GM21786 (cell line): ENCODE results near the gene CASR.
A peak's percentile ranks its signal among the peaks of the same experiment; 100 is the strongest.

Experiments
- ATAC-seq: cut with Tn5 transposase; IDR thresholded peaks from one replicate; pipeline ENCODE4 v1.9.1; 2021; ENCODE audit not compliant: unreplicated experiment

Gene CASR

GRCh38 chr3:122255757-122256439, 72.4 kb downstream of the CASR start:
- ATAC-seq = peak; percentile 76

DNA sequence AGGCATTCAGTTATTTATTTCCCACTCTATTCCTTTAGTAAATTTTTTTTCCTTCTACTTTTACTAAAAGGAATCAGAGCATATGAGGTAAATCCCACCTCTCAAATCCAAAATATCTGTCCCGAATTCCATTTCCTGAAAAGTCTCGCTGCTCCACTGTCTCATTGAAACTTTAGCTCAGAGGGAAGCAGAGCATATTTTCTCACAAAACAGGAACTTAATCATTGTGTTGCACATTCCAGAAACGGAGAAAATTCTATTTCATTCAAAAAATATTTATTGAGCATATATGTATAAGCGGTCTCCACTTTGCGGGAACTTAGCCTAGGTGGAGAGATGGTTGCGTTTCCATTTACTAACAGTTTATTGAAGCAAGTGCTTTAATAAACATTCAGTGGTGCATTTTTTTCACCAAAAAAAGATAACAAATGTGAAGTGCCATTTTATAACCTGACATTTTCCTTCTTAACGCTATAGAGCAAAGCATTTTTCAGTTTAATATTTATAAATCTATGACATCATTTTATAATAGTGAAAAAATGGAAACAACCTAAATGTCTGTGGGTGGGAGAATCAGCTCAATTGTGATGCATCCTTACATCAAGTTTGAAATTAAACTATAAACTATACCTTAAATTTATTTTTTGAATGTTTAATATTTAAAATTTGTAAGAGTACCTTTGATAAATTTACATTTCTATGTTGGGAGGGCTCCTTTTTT, 74.3 kb downstream of the CASR start:
- ATAC-seq = no peak

DNA sequence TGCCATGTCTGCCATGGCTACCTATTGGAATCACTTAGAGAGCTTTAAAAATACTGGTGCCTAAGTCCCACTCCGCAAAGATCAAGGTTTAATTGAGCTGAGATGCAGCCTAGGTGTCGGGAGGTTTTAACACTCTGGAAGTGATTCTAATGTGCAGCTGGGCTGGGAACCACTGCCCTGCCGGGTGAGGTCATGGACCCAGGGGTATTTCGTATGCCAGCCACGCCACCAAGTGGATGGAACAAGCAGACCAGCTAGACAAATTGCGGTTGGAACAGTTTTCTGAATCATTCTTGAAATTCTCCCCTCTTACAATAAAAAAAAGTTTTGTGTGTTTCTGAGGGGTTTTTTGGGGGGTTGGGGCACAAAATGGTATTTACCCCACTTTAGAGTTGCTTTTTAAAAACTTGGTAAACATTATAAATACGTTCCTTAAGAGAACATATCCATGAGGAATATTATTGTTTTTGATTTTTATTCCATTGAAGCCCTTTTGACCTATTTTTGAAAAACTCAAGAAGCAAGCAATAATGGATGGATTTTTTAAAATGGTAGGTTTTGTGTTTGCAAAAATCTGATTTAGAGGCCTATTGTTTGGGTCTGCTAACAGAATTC, 75.4 kb downstream of the CASR start:
- peak; percentile 82 for ATAC-seq

DNA sequence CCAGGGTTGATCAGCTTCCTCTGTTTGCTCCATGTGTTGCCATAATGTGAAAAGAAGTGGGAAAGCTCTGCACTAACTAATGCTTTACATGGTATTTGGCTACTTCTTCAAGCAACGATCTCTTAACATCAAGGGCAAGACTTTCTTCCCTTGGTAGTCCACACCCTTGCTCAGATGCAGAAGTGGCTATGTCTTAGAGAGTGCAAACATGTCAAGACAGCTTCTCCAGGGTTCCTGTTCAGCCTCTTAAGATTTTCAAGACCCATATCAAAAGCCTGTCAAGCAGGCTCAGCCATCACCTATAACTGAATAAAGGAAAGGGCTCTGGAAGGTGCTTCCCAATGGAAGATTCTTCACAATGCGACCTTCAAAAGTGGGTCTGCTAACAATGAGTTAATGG, 76.7 kb downstream of the CASR start:
- ATAC-seq = no peak

GRCh38 chr3:122263058-122263457, 79.6 kb downstream of the CASR start:
- ATAC-seq = no peak

- ATAC-seq = no peak
Measured at GRCh38 chr3:122263974-122264588, 80.6 kb downstream of the CASR start.

GRCh38 chr3:122265957-122266356, 82.5 kb downstream of the CASR start:
- no peak for ATAC-seq

GRCh38 chr3:122268257-122269024, 85.0 kb downstream of the CASR start:
- peak; percentile 57 for ATAC-seq

- ATAC-seq = no peak
Measured at GRCh38 chr3:122269045-122269444, 85.6 kb downstream of the CASR start.

DNA sequence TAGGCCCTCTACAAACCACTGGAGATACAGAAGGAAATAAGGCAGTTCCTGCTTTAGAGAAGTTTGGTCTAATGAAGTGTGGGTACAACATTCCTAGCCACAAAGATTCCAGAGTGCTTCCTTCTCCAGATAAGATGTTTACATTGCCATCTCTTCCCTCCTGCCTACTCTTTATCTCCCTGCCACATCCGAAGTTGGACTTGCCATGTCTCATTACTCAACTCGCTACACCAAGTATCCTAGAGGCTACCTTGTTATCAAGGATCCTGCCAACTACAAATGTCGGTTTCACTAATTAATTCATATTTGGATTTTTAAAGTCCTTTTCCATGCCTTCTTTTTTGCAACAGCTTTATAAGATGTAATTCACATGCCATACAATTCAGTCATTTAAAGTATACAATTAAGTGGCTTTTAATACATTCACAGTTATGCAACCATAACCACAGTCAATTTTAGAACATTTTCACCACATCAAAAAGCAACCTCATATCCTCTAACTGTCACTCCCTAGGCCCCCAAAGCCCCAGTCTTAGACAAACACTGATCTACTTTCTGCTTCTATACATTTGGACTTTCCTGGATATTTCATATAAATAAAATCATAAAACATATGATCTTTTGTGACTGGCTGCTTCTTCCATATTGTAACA, 87.9 kb downstream of the CASR start:
- no peak for ATAC-seq

DNA sequence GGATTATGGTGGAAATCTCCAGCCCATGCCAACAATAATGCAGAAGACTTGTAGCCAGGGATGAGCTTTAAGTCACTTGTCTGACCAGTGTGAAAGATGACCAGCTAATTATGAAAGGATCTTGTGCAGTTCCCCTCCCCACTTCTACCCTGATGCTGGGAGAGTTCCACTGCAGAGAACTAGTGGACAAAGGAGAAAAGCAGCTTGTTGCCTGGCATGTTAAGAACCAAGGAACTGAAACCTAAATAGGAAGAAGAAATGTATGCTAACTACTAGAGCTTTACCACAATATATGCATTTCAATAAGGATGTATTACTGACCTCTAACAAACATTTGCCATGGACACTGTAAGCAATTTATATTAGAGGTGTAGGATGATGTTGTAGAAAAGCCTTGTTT, 89.4 kb downstream of the CASR start:
- ATAC-seq = no peak

- ATAC-seq = no peak
Measured at GRCh38 chr3:122273498-122273897, 90.0 kb downstream of the CASR start.

- no peak for ATAC-seq
Measured at GRCh38 chr3:122281891-122282290, 98.4 kb downstream of the CASR start.

GRCh38 chr3:122283796-122284445, 100.5 kb downstream of the CASR start:
- ATAC-seq = no peak

DNA sequence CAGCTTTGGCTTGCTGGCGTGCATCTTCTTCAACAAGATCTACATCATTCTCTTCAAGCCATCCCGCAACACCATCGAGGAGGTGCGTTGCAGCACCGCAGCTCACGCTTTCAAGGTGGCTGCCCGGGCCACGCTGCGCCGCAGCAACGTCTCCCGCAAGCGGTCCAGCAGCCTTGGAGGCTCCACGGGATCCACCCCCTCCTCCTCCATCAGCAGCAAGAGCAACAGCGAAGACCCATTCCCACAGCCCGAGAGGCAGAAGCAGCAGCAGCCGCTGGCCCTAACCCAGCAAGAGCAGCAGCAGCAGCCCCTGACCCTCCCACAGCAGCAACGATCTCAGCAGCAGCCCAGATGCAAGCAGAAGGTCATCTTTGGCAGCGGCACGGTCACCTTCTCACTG, 101.0 kb downstream of the CASR start:
- ATAC-seq = no peak

DNA sequence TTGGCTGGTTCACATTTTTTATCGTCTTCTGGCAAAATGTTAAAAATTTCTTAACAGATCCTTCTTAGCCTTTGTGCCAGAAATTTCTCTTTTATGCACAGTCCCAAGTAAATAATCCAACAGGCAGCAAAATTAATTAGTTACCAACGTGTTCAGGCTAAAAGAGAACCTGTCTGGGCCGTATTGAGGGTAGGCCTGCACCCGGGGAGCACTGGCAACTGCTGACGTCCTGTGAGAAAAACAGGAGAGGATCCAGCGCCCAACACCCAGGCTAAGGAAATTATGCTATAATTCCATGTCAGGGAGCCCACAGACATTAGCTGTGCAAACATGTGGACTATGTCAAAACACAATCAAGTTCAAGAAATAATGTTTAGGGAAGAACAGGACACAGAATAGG, 110.9 kb downstream of the CASR start:
- ATAC-seq = no peak

DNA sequence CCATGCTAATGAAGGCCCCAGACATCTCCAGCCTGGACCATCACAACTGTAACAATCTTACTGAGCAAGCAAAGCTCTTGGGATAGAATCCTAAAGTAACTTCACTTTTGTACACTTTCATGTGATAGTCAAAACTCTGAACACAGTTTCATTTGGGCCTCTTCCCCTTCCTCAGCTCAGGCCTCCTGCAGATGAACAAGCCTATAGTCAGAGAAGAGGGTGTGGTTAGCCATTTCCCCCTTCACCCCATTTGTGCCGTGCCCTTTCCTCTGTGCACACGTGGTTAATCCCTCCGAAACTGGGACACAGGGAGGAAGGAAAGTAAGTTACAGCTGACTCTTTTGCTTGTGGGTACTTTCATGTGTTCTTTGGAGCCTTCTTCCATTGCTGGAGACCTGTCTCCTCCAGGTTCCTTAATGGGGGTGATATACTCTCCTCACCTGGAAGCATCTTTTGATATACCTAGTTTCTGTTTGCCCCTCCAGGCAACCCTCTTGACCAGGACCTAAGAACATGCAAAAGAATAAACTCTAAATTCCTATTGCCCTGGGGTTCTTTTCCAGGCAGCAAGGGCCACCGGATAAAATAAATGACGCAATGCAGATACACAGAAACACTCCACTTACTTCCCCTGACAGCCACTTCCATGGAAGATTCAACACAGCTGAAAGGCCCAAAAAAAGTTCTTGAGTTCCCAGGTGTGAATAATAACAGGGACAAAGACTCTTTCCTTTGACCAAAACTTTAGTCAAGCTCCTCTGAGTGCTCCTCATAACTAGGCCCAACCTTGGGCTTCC, 112.0 kb downstream of the CASR start:
- no peak for ATAC-seq

- peak; percentile 52 for ATAC-seq
Measured at GRCh38 chr3:122298239-122298638, 114.8 kb downstream of the CASR start.

- no peak for ATAC-seq
Measured at GRCh38 chr3:122299215-122299614, 115.7 kb downstream of the CASR start.
